ENCODE measurements around the gene CPZ.

Gene CPZ

DNA sequence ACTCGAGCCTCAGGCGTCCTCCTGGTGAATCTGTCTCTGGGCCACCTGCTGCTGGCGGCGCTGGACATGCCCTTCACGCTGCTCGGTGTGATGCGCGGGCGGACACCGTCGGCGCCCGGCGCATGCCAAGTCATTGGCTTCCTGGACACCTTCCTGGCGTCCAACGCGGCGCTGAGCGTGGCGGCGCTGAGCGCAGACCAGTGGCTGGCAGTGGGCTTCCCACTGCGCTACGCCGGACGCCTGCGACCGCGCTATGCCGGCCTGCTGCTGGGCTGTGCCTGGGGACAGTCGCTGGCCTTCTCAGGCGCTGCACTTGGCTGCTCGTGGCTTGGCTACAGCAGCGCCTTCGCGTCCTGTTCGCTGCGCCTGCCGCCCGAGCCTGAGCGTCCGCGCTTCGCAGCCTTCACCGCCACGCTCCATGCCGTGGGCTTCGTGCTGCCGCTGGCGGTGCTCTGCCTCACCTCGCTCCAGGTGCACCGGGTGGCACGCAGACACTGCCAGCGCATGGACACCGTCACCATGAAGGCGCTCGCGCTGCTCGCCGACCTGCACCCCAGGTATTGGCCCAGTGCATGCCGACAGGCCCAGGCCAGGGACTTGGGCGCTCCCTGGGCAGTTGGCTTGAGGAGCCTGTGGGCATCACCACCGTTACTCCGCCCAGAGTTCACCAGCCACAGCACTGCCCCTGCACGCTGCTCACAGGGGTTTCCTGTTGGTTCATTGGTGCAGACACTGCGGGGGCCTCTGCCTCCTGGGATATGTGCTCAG lies 11.3 kb upstream of the CPZ start:
- DNase-seq: no peak

DNA sequence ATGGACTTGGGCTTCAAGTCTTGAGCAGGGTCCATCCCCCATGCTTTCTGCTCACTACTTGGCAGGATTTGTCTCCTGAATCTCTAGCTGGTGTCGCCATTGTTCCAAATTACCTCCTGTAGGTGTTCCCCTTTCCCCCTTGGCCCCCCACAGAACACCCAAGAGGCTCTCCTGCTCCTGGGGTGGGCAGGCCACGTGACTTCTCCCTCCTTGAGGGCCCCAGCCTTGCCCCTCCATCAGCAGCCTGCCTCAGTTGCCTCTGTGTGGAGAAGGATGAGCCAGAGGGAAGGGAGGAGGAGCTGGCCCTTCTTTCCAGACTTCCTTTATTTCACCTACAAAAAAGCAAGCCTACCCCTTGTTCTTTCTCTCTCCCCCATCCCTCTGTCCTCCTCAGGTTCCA lies 10.5 kb upstream of the CPZ start:
- no peak for DNase-seq

DNA sequence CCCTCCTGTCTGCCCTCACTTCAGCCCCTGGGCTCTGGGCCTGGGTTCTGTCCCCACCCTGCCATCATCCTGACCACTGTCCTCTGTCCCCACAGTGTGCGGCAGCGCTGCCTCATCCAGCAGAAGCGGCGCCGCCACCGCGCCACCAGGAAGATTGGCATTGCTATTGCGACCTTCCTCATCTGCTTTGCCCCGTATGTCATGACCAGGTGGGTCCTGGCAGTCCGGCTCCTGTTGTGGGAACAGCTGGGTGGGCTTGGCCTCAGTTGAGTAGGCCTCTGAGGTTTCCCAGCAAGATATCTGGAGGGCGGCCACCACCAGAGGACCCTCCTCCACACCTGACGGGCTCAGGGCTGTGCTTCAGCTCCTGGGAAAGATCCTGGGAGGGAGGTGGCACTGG lies 10.1 kb upstream of the CPZ start:
- no peak for DNase-seq

DNA sequence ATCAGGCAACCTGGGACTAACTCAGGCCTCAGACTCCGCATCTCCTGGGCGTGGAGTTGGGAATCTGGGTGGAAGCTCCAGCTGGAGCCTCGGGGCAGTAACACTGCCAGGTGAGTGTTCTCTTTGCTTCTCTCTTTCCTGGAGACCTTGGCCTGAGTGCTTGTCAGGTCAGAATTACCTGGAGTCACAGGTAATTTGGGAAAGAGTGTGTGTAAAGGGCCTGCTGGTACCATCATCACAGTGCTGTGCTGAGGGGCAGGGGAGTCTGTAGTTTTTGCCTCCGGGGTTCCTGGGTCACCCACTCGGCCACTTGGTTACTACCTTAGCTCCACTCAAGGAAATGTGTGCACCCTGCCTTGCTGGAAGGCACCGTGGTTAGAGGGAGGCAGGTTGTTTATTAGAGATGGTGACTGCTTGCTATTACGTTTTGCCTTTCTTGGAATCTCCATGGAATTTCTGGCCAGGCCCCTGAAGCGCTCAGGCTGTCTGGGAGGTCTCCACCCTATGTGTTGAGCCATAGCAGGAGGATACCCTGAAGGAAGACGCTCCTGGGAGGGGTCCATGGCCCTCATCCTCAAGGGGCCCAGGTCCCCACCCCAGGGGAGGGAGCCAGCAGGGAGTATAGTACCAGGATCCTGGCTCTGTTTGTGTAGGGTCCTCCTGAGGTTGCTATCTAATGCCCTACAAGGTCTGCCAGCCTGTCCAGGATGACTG lies 9.5 kb upstream of the CPZ start:
- DNase-seq: no peak

DNA sequence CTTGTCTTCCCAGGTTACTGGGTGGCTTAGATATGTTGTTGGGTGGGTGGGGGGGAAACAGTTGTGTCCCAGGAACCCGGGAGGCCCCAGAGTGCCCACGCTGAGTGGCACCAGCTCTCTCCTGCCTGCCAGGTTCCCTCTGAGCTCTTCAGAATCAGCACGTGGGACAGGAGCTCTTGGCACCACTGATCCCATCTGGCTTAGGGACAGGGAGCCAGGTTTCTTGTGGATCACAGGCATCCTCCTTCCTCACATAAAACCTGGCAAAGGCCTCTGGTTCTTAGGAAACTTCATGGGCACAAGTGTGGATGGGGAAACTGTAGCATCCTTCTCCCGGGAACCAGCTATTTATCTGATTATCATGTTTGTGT lies 8.9 kb upstream of the CPZ start:
- no peak for DNase-seq

DNA sequence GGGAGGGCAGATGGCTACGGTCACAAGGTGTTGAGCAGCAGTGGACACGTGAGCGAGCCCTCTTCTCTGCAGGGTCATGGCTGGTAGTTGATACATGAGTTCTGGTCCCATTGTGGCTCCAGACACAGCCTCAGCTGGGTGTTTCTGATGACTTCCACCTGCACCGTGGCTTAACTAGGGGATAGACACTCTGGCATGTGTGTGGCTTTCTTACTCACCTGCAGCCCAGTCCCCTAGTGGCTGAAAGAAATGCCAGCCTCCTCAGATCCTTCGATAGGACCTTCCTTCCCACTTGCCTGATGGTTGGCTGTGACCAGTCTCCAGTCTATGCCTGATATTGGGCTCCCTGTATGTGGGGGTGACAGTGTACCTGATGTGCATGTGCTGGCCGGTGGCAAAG lies 7.4 kb upstream of the CPZ start:
- DNase-seq: no peak

DNA sequence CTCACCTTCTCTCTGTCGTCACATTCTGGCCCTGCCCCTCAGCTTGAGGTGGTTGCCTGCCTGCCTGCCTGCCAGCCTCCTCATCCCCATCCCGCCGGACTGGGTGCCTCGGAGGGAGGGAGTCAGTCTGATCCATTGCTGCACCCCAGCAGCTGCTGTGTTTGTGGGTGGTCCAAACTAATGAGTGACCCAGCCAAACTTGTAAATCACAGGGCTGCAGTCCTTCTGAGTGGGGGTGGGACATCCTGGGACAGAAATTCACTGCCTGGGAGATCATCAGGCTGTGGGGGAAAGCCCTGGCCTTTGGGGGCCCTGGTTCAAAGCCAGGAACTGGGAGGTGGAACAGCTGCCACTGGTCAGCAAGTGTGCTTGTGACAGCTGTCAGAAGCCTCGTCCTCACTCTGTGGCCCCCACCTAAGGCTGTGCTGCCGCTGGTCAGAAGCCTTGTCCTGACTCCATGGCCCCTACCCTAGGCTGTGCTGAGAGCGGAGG lies 6.8 kb upstream of the CPZ start:
- no peak for DNase-seq

DNA sequence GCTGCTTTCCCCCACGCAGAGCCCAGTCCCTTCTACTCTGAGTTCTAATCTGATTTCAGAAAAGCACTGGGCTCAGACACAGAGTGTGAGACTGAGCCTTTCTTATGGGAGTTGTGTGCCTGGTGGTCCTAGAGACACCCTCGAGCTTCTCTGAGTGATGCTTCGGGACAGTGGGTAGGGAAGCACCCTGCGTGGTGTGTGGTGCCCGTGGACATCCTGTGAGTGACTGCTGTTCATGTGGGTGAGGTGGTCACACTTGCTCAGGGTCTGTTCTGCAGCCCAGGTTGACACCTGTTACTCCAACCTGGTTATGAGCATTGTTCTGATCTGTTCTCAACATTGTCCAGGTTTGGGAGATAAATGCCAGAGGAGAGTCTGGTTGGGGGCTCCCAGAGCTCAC lies 6.3 kb upstream of the CPZ start:
- DNase-seq: no peak

DNA sequence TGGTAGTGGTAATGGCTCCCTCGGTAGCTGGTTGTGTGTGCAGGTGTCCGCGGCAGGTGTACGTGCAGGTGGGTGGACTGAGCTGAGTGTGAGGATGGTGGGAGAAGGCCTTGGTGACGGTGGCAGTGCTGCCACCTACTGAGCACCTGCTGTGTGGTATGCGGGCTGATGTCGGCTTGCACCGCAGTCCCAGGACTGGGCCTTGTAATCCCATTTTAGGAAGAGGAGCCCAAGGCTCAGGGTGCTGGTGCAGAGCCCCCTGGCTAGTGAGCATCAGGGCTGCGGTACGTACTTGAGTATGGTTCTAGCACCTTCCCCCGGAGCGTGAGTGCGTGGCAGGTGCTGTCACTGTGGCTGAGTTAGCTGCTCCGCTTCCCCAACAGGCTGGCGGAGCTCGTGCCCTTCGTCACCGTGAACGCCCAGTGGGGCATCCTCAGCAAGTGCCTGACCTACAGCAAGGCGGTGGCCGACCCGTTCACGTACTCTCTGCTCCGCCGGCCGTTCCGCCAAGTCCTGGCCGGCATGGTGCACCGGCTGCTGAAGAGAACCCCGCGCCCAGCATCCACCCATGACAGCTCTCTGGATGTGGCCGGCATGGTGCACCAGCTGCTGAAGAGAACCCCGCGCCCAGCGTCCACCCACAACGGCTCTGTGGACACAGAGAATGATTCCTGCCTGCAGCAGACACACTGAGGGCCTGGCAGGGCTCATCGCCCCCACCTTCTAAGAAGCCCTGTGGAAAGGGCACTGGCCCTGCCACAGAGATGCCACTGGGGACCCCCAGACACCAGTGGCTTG lies 5.7 kb upstream of the CPZ start:
- no peak for DNase-seq

DNA sequence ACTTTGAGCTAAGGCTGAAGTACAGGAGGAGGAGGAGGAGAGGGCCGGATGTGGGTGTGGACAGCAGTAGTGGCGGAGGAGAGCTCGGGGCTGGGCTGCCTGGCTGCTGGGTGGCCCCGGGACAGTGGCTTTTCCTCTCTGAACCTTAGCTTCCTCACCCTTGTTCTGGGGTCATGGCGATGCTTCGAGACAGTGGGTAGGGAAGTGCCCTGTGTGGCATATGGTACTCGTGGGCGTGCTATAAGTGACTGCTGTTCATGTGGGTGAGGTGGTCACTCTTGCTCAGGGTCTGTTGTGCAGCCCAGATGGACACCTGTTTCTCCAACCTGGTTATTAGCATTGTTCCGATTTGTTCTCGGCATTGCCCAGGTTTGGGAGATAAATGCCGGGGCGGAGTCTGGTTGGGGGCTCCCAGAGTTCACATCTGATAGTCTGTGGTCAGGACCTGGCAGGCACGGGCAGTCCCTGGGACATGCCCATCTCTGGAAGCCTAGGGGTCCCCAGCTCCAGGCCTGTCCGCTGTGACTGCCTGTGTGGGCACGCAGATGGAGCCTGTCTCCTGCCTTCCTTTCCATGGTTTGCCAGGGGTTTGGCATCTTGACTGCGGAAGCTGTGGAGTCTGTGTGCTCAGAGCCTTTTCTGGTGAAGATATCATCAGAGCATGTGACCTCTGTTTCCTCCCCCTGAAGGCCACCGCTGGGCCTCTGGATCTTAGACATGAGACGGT lies 4.9 kb upstream of the CPZ start:
- no peak for DNase-seq

DNA sequence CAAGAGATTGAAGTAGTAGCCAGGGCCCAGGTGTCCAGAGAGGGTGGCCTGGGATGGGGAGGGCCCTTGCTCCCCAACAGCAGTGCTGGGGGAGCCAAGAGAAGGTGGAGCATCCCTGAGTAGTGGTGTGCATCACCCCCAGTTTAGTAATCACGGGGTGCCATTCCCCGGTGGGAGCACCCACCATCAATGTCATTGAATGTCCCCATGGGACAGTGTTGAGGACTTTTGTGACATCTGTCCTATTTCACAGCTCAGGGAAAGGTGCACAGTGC lies 4.4 kb upstream of the CPZ start:
- no peak for DNase-seq

DNA sequence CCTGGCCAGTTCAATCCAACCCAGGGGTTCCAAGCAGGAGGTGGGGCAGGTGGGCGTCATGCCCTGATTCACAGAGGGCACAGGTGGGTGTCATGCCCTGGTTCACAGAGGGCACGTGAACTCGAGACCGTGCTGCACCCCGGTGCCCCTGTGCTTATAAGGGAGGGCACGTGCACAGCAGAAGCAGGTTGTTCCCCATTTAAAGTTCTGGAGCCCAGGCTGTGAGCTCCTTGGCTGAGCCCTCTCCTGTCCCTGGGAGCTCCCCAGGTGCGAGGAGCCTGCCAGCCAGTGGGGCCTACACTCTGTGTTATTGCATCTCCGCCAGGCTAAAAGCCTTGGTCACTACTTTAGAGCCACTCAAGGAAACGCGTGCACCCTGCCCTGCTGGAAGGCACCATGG lies 3.2 kb upstream of the CPZ start:
- no peak for DNase-seq

DNA sequence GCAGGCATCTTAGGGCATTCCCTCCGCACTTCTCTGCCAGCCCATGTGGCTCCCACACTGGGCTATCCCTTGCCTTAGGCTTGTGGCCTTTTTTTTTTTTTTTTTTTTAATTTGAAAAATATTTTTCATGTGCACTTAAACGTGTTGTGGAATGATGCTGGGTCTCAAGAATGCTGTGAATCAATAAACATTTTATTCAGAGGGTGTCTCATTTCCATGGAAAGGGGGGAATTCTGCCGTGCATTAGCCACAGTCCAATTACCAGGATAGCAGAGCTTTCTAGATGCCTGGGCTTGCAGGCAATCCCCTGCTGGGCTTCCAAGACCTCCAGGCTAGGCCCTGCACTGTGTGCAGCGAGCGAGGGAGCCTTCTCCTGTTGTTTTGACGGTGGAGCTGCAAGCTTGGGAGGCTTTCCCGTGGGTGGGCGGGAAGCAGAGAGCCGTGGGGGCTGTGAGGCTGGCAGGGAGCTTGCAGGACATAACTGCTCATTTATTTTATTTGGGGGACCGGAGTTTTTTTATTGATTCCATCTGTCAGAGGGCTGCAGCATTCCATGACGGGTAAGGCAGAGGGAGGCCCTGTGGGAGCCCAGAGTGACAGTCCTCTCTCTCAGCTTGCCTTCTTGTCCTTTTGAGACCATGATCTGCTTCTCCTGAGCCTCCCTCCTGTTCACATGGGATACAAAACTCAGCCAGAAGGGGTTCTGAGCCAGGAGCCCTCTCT lies 2.6 kb upstream of the CPZ start:
- no peak for DNase-seq

DNA sequence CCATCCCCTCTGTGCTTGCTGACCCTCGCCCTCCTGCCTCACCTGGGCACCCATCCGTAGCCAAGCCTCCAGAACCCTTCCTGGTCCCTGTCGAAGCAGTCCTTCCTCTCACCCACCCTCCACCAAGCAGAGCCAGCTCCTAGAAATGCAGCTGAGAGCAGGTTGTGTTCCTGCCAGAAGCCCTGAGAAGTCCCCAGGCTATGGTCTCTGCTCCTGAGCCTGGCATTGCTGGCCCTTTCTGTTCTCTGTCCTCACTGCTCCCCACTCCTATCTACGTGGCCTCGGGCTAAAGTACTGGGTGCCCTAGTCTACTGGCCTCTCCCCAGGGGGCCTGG lies 2.1 kb upstream of the CPZ start:
- DNase-seq: no peak

DNA sequence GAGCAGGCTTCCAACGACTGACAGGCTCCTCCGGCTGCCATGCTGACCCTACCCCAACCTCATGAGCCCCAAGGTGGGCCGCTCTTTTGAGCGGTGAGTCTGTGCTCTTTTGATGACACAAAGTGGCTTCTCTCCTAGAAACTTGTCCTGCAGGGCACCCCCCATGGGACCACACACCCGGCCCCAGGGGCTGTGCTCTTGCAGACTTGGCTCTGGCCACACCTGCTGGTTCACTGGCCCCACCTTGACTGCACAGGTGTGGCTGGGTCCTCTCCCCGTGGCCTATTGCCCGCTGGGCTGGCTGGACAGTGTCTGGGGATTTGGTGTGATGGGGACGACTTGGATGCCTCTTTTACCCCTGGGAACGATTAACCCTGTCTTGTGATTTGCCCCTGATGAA lies 1.5 kb upstream of the CPZ start:
- no peak for DNase-seq

DNA sequence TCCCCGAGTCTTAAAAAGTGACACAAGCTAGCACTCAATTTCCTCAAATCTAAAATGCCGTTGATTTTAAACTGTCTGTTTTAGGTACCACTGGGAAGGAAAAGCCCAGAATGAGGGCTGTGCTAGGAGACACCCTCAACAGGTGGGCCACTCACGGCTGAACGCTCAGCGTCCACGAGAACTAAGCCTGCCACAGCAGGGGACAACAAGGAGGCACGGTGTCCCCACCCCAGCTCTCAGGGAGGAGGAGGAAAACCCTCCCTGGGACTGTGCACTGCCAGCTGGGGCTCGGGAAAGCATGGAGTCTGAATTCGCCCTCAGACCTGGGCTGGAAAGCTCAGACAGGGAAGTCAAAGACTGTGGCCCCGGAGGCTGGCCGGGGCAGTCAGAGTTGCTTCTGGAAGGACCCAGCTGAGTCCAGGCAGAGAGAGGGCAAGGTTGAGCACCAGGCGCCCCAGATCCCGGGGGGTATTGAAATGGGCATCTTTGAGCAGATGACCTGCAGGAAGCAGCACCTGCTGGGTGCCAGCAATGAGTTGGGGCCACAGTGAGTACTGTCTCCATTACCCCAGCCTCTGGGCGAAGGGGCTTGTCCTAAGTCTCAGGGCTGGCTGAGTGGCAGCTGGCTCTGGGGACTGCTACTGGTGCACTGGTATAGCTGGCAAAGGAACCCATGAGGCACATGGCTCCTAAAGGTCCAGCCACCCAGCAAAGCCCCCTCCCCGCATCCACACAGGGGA lies 769 bp upstream of the CPZ start:
- no peak for DNase-seq

DNA sequence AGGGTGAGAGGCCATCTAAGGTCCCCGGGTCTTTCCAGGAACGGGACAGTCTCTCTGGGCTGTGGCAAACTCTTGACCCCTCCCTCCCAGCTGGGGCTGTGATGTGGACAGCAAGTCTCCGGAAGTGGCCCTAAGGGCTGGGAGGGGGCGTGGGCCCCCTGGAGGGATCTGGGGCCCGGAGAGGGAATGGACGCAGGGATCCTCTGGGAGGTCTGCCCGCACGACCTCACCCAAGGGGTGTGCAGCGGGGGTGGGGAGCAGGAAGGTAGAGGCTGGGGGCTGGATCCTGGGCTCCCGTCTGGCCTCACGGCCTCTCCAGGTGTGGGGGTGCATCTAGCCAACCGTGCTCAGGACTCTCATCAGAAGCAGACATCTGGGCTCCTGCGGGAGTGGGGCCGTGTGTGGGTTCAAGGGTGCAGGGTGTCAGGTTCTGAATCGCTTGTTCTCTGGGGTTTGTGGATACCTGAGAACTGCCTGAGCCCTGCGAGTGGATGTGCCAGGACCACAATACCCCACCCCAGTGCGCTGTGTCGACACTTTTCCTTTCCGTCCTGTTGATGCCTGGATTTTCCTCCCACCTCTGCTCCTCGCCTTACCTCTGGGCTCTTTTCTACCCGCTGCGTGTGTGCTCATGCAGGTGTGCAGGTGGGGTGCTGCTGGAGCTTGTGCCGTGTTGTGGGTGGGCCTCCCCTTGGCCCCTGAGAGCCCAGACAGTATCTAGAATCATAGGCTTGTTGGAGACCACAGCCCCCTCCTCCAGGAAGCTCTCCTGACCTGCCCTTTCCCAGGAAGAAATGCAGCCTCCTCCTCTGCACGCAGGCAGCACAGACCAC lies 915 bp downstream of the CPZ start:
- no peak for DNase-seq

DNA sequence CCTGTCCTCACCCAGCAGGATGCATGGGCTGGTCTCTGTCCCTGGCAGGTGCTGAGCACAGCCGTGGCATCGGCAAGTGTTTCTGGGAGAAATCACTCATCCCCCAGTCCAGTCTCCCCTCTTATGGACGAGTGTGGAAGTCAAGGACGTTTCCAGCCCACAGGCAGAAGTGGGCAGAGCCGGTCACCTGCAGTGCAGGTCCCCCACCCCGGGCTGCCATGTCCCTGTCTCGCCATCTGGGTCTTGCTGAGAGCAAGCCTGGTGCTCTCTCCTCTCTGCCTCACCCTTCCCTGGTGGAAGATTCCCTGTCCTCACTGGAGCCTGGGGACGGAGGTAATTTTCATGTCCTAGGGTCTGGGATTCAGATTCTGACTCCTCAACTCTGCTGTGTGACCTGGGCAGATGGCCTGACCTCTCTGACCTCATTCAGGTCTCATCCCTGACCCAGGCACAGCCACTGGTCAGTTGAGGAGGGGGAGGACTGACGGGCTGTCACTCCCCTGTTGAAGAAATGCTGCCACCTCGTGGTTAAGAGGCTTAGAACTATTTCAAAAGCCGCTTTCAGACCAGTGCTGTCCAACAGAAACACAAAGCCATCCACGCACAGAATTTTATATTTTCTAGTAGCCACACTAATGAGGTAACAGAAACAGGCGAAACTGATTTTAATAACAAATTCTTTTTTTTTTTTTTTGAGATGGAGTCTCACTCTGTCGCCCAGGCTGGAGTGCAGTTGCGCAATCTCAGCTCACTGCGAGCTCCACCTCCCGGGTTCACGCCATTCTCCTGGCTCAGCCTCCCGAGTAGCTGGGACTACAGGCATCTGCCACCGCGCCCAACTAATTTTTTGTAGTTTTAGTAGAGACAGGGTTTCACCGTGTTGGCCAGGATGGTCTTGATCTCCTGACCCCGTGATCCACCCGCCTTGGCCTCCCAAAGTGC lies 1.8 kb downstream of the CPZ start:
- peak; percentile 10 to 59 for DNase-seq

DNA sequence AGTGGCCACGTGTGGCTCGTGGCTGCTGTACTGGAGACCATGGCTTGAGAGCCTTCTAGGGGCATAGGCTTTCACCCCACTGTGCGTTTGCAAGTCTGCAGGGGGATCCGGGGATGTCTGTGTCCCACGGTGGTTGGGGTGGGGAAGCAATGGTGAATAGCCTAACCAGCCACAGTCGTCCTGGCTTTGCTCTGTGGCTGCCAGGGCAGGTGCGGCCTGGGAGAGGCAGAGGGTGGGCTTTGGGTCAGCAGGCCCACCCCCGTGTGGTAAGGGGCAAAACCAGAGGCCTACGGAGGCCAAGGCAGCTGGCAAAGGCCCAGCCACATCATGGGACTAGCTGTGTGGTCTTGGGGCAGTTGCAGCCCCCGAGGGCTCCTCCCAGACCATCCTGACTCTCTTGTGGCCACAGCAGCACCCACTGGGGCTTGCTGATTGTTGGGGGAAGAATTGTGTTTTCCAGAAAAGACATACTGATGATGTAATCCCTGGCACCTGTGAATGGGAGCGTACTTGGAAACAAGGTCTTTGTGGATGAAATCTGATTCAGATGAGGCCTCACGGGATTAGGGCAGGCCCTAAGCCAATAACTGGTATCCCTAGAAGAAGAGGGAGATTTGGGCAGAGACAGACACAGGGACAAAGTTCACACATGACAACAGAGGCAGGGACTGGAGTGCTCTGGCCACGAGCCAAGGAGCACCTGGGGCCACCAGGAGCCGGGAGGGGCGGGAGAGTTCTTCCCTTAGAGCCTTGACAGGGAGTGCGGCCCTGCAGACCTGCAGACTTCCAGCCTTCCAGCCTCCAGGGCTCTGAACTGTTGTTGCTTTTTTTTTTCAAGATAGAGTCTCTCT lies 2.9 kb downstream of the CPZ start:
- DNase-seq: no peak

Data from hippocampal formation (tissue), 2 donors.